Aorta (tissue), 5 donors: ENCODE measurements around the gene ACD. TPM values are rescaled to one million over a fixed set of nuclear protein-coding genes. Genes with fewer than 3 reads are reported as not detected.

Experiments used
- ATAC-seq: fragments of 200-7000 bp; cut with Tn5 transposase; one replicate; pipeline ENCODE4 v1.9.1; 2022; ENCODE audit warnings: moderate library complexity; ENCODE audit not compliant: low FRiP score
- DNase-seq, 2 donors: peaks; one replicate each; pipeline ENCODE4 v3.0.0-alpha.2; 2020
- H3K27ac ChIP-seq, 2 donors: one replicate each; pipeline ENCODE4 v1.5.1; 2013; ENCODE audit warnings: low read length in 2 of 2, mild to moderate bottlenecking in 2 of 2, moderate library complexity in 2 of 2, control low read depth in 1 of 2, inconsistent platforms in 1 of 2, low read depth in 1 of 2
- H3K27me3 ChIP-seq, 2 donors: one replicate each; pipeline ENCODE4 v1.6.1; 2013; ENCODE audit warnings: control low read depth in 1 of 2, low read length in 1 of 2, mild to moderate bottlenecking in 1 of 2, moderate library complexity in 1 of 2; ENCODE audit not compliant: insufficient read depth in 2 of 2, control insufficient read depth in 1 of 2
- H3K36me3 ChIP-seq, 2 donors: one replicate each; pipeline ENCODE4 v1.6.1; 2013; ENCODE audit warnings: control low read depth in 1 of 2, low read length in 1 of 2, mild to moderate bottlenecking in 1 of 2; ENCODE audit not compliant: insufficient read depth in 2 of 2, control insufficient read depth in 1 of 2
- H3K4me1 ChIP-seq, 2 donors: one replicate each; pipeline ENCODE4 v1.6.1; 2013; ENCODE audit warnings: low read length in 2 of 2, control low read depth in 1 of 2, mild to moderate bottlenecking in 1 of 2, moderate library complexity in 1 of 2; ENCODE audit not compliant: insufficient read depth in 2 of 2, control insufficient read depth in 1 of 2
- H3K4me3 ChIP-seq, 2 donors: one replicate each; pipeline ENCODE4 v1.5.1; 2013; ENCODE audit warnings: low read length in 2 of 2, control low read depth in 1 of 2, mild to moderate bottlenecking in 1 of 2
- H3K9me3 ChIP-seq: one replicate; pipeline ENCODE4 v1.6.1; 2013; ENCODE audit warnings: mild to moderate bottlenecking, low read length; ENCODE audit not compliant: control insufficient read depth
- WGBS, 2 donors: extraction: QIAGEN DNeasy Blood & Tissue Kit; methylation state at CpG; one replicate each; pipeline ENCODE4 v1.1.7; 2013; 5-methylcytosine and 5-hydroxymethylcytosine counted together
- intact Hi-C, 2 donors: fragments of 100-400 bp; cut with DNase I; formaldehyde crosslinking; loops; one replicate each; pipeline versions ENCODE4 v1.14.2 to v1.15.0; 2022
- polyA plus RNA-seq, 2 donors: library from polyadenylated mRNA; stranded (reverse); fragments of 200-250 nt; gene quantifications; one replicate each; pipeline ENCODE4 v1.2.3, GENCODE V29; 2013
- total RNA-seq, 2 donors: library from RNA; stranded (reverse); fragmentation: NEBNext Ultra II Directional; extraction: Animal tissue kit (Norgen Biotek cat#: 25700); gene quantifications; one replicate each; pipeline ENCODE4 v1.2.1, GENCODE V29; 2021
- donor health status: healthy with polysubstance abuse.
- donor health status: Bipolar disorder and iron deficiency.
- donor health status: DM: no; HTN: no; CAD: no.
- donor health status: DM: no; HTN: no; CAD: no.
- donor health status: DM: yes; HTN: yes; CAD: no.

The ACD gene
- total and polyA plus RNA-seq, 4 donors: 7.0 to 34.6 (median 18.8) TPM

GRCh38 chr16:67654403-67654911 lies 5.6 kb downstream of the ACD start:
- peak in 1 of 2 donors; percentile 77 for DNase-seq
- no peak overlapping the region for H3K27ac ChIP-seq
- no peaks in the 10 kb centered on the region for H3K27me3 ChIP-seq
- intact Hi-C loops: no loop called here
- WGBS, 2 donors: 49 to 51% methylated on average over 30 of the region's 30 CpGs
- no peak overlapping the region for H3K4me3 ChIP-seq
- H3K4me1 ChIP-seq: no peaks in the 10 kb centered on the region
- H3K9me3 ChIP-seq: no peaks in the 10 kb centered on the region
- H3K36me3 ChIP-seq: no peaks in the 10 kb centered on the region
- no peak for ATAC-seq

- DNase-seq: peak in 1 of 2 donors; percentile 35
- H3K4me3 ChIP-seq: no peak overlapping the region
- H3K9me3 ChIP-seq: no peaks in the 10 kb centered on the region
- 26 to 27% methylated on average over 21 to 25 of the region's 25 CpGs for WGBS, 2 donors
- no peaks in the 10 kb centered on the region for H3K4me1 ChIP-seq
- H3K36me3 ChIP-seq: no peaks in the 10 kb centered on the region
- no peaks in the 10 kb centered on the region for H3K27me3 ChIP-seq
- ATAC-seq: no peak
- no peak overlapping the region for H3K27ac ChIP-seq
- intact Hi-C loops: no loop called here
Observed at GRCh38 chr16:67653789-67654402, 6.2 kb downstream of the ACD start.

DNA sequence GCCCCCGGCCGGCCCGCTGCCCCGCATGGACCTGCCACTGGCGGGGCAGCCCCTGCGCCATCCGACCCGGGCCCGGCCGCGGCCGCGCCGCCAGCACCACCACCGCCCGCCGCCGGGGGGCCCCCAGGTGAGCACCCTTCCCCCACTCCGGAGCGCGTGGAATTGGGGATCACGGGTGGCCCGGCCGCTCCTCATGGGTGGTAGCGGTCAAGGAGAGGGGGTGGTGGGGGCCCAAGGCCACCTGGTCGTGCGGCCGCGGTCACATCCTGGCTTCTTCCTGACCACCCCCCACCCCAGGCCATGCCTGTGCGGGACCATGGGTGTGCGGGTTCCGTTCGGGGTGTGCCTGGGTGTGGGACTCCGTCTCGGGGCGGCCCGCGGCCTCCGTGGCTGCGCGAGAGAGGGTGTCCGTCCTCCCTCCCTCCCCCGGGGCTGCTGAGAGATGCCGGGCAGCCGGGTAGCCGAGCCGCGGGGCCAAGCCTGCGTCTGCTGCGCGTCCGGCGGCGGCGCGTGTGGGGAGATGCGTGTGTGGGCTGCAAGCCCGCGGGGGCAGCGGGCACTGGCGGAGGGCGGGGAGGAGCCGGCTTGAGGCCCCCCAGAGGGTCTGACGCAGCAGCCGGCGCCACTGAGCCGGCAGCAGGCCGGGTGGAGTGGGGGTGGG lies 6.8 kb downstream of the ACD start:
- intact Hi-C loops: no loop called here
- ATAC-seq (no peak), DNase-seq (peak in 1 of 2 donors; percentile 79)
- Histone ChIP-seq H3K9me3 (no peaks in the 10 kb centered on the region), H3K4me1 (no peaks in the 10 kb centered on the region), H3K4me3 (peak overlapping the region in 1 of 2 donors; percentile 3), H3K36me3 (no peaks in the 10 kb centered on the region), H3K27me3 (no peaks in the 10 kb centered on the region), H3K27ac (no peak overlapping the region)
- WGBS, 2 donors: 1 to 7% methylated on average over 63 to 68 of the region's 68 CpGs

DNA sequence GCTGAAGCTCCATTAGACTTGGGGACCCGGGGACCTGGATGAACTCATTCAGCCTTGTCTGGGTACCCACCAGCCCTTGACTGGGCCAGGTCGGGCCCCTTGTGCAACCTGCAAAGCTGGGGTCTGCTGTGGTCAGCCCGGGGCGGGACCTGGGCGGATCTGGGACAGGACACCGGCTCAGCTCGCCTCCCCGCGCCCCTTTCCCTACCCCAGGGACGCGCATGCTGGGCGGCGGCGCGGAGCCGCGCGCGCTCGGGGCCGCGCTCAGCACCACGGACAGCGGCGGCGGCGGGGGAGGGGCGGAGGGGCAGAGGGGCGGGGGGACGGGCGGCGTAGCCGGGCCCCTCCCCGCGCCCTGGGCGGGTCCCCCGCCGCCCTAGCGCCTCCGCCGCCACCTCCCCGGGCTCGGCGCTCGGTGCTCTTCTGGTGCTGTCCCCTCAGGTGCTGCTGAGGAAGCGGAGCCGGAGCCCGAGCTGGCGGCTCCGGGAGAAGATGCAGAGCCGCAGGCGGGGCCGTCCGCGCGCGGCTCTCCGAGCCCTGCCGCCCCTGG lies 7.4 kb downstream of the ACD start:
- intact Hi-C loops: no loop called here
- no peaks in the 10 kb centered on the region for H3K9me3 ChIP-seq
- DNase-seq (peak in 1 of 2 donors; percentile 72), ATAC-seq (no peak)
- H3K36me3 ChIP-seq: no peaks in the 10 kb centered on the region
- no peaks in the 10 kb centered on the region for H3K4me1 ChIP-seq
- H3K4me3 ChIP-seq: peak overlapping the region in 1 of 2 donors; percentile 3
- no peak overlapping the region for H3K27ac ChIP-seq
- WGBS, 2 donors: 6 to 7% methylated on average over 23 to 59 of the region's 59 CpGs
- H3K27me3 ChIP-seq: no peaks in the 10 kb centered on the region

- WGBS, 2 donors: 85 to 88% methylated on average over 4 of the region's 4 CpGs
- no peaks in the 10 kb centered on the region for H3K27me3 ChIP-seq
Observed at GRCh38 chr16:67651847-67652246, 8.2 kb downstream of the ACD start.

GRCh38 chr16:67651039-67651438 lies 9.0 kb downstream of the ACD start:
- no peaks in the 10 kb centered on the region for H3K4me1 ChIP-seq
- H3K27me3 ChIP-seq: no peaks in the 10 kb centered on the region

More at GRCh38 chr16:67651847-67652246, 8.2 kb downstream of the ACD start:
- no peak for DNase-seq
- no peak for ATAC-seq
- H3K36me3 ChIP-seq: no peaks in the 10 kb centered on the region
- H3K9me3 ChIP-seq: no peaks in the 10 kb centered on the region
- no peak overlapping the region for H3K4me3 ChIP-seq
- H3K27ac ChIP-seq: no peak overlapping the region
- intact Hi-C loops: no loop called here
- no peaks in the 10 kb centered on the region for H3K4me1 ChIP-seq

GRCh38 chr16:67650023-67650422 lies 10.0 kb downstream of the ACD start:
- Histone ChIP-seq H3K4me3 (no peak overlapping the region), H3K4me1 (no peaks in the 10 kb centered on the region), H3K27ac (no peak overlapping the region), H3K9me3 (no peaks in the 10 kb centered on the region), H3K27me3 (no peaks in the 10 kb centered on the region), H3K36me3 (no peaks in the 10 kb centered on the region)
- WGBS, 2 donors: 52 to 55% methylated on average over 8 of the region's 8 CpGs
- no peak for ATAC-seq
- DNase-seq: no peak
- intact Hi-C loops: no loop called here

More at GRCh38 chr16:67651039-67651438, 9.0 kb downstream of the ACD start:
- Histone ChIP-seq H3K4me3 (no peak overlapping the region), H3K27ac (no peak overlapping the region), H3K36me3 (no peaks in the 10 kb centered on the region), H3K9me3 (no peaks in the 10 kb centered on the region)
- ATAC-seq (no peak), DNase-seq (no peak)
- intact Hi-C loops: no loop called here
- 87 to 90% methylated on average over 7 of the region's 7 CpGs for WGBS, 2 donors

DNA sequence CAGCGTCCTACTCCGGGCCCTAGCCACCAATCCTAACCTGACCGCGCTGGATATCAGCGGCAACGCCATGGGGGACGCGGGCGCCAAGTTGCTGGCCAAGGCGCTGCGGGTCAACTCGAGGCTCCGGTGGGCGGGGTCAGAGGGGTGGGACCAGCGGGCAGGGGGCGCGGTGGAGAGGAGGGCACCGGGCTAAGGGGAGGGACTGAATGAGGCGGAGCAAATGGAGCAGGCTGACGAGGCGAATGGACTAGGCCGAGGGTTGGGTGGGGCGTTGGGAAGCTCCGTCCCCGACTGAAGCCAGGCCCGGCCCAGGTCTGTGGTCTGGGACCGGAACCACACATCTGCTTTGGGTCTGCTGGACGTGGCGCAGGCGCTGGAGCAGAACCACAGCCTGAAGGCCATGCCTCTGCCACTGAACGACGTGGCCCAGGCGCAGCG lies 10.5 kb downstream of the ACD start:
- no peaks in the 10 kb centered on the region for H3K4me1 ChIP-seq

More for the DNA sequence above, 10.5 kb downstream of the ACD start:
- Histone ChIP-seq H3K27me3 (no peaks in the 10 kb centered on the region), H3K36me3 (no peaks in the 10 kb centered on the region), H3K9me3 (no peaks in the 10 kb centered on the region), H3K4me3 (no peak overlapping the region), H3K27ac (no peak overlapping the region)
- DNase-seq (peak in 1 of 2 donors; percentile 77), ATAC-seq (peak; percentile 5)
- intact Hi-C loops: no loop called here
- WGBS, 2 donors: 9 to 10% methylated on average over 34 of the region's 34 CpGs
